HCT116 (cell line): ENCODE results near the gene PPP4R2. TPM values are rescaled to one million over a fixed set of nuclear protein-coding genes. Genes with fewer than 3 reads are reported as not detected.

ENCODE experiments used
- ATAC-seq: fragments of 200-7000 bp; cut with Tn5 transposase; 2 replicates; pipeline ENCODE4 v1.9.1; 2020; ENCODE audit warnings: mild to moderate bottlenecking, moderate library complexity
- BruUV-seq: library from RNA; stranded (reverse); fragments of 400-500 nt; replicated peaks from 2 replicates; lab custom pipeline; 2021; lab: Mats Ljungman, UMichigan
- CTCF ChIA-PET: fragments of 300-600 bp; sonication (Branson Sonifier 250); formaldehyde crosslinking; loops from one replicate; lab custom pipeline; 2021; ENCODE audit warnings: antibody characterized with exemption; lab: Charles Lee
- POLR2A ChIA-PET: fragments of 300-600, 350-600 bp; sonication (Branson Sonifier 250); formaldehyde crosslinking; loops from one replicate; lab custom pipeline; 2021; ENCODE audit warnings: antibody characterized with exemption; lab: Charles Lee
- RAD21 ChIA-PET, 2 experiments: fragments of 300-600 bp; sonication (Branson Sonifier 250); formaldehyde crosslinking; loops; one replicate each; lab custom pipeline; 2023; ENCODE audit warnings: low total read pairs in 2 of 2; ENCODE audit not compliant: uncharacterized antibody in 2 of 2, unreplicated experiment in 2 of 2, low non-redundant PET in 1 of 2; lab: Charles Lee
- DNase-seq: peaks from one replicate; pipeline ENCODE4 v3.0.0-alpha.2; 2010; ENCODE audit warnings: low read depth, low spot score
- H2AFZ ChIP-seq: fragments of 200-600 bp; shearing (Covaris generic), sonication (generic); 2 replicates; pipeline ENCODE4 v1.6.1; 2017; ENCODE audit warnings: low read depth, mixed run types, mixed read lengths, antibody characterized with exemption, low read length; ENCODE audit not compliant: poor library complexity, severe bottlenecking
- H3K27ac ChIP-seq: 2 replicates; pipeline ENCODE4 v1.5.1; 2012; ENCODE audit warnings: low read depth, low read length
- H3K27me3 ChIP-seq: fragments of 200-600 bp; sonication (generic); 2 replicates; pipeline ENCODE4 v1.6.1; 2016; ENCODE audit warnings: mixed run types, low read length, mixed read lengths; ENCODE audit not compliant: insufficient read depth
- H3K36me3 ChIP-seq, 2 experiments: fragments of 200-500 bp in 1 of 2; fragments of 200-600 bp in 1 of 2; sonication (Bioruptor generic) in 1 of 2; sonication (generic) in 1 of 2; 2 replicates each; pipeline versions ENCODE4 v1.5.1 to v1.6.1; 2014 to 2016; ENCODE audit warnings: low read length in 2 of 2, inconsistent platforms in 1 of 2, mixed read lengths in 1 of 2, mixed run types in 1 of 2; ENCODE audit not compliant: insufficient read depth in 2 of 2, control insufficient read depth in 1 of 2
- H3K4me1 ChIP-seq, 2 experiments: fragments of 200-600 bp in 1 of 2; sonication (generic) in 1 of 2; 2 replicates each; pipeline versions ENCODE4 v1.5.1 to v1.6.1; 2012 to 2017; ENCODE audit warnings: low read length in 2 of 2, inconsistent platforms in 1 of 2, mild to moderate bottlenecking in 1 of 2, mixed read lengths in 1 of 2, mixed run types in 1 of 2, moderate library complexity in 1 of 2; ENCODE audit not compliant: insufficient read depth in 2 of 2, control insufficient read depth in 1 of 2
- H3K4me2 ChIP-seq: fragments of 200-600 bp; sonication (generic); 2 replicates; pipeline ENCODE4 v1.6.1; 2017; ENCODE audit warnings: mixed run types, low read length, mixed read lengths
- H3K4me3 ChIP-seq, 2 experiments: fragments of 200-600 bp in 1 of 2; sonication (generic) in 1 of 2; replicated peaks in 1 of 2; 2 replicates each; pipeline ENCODE4 v1.5.1; 2011 to 2016; ENCODE audit warnings: low read length in 2 of 2, control low read depth in 1 of 2, low read depth in 1 of 2, mild to moderate bottlenecking in 1 of 2, mixed read lengths in 1 of 2, mixed run types in 1 of 2
- H3K79me2 ChIP-seq: fragments of 200-600 bp; sonication (generic); 2 replicates; pipeline ENCODE4 v1.6.1; 2017; ENCODE audit warnings: mild to moderate bottlenecking, mixed run types, low read length, moderate library complexity, mixed read lengths; ENCODE audit not compliant: insufficient read depth
- H3K9ac ChIP-seq: fragments of 200-600 bp; sonication (generic); 2 replicates; pipeline ENCODE4 v1.6.1; 2016; ENCODE audit warnings: low read length, mixed read lengths
- H3K9me2 ChIP-seq: fragments of 200-600 bp; sonication (generic), shearing (Covaris generic); 2 replicates; pipeline ENCODE4 v1.6.1; 2017; ENCODE audit warnings: mixed run types, mild to moderate bottlenecking, moderate library complexity; ENCODE audit not compliant: insufficient read depth
- H3K9me3 ChIP-seq, 2 experiments: fragments of 200-500 bp in 1 of 2; fragments of 200-600 bp in 1 of 2; sonication (Bioruptor generic) in 1 of 2; sonication (generic) in 1 of 2; 2 replicates each; pipeline ENCODE4 v1.6.1; 2014 to 2017; ENCODE audit warnings: low read length in 2 of 2, mixed read lengths in 2 of 2, inconsistent platforms in 1 of 2, low read depth in 1 of 2, mild to moderate bottlenecking in 1 of 2, mixed run types in 1 of 2, moderate library complexity in 1 of 2; ENCODE audit not compliant: control insufficient read depth in 1 of 2, insufficient read depth in 1 of 2
- H4K20me1 ChIP-seq: fragments of 200-600 bp; sonication (generic), shearing (Covaris generic); 2 replicates; pipeline ENCODE4 v1.6.1; 2017; ENCODE audit warnings: mixed run types, mild to moderate bottlenecking, moderate library complexity; ENCODE audit not compliant: insufficient read depth
- ATF3 ChIP-seq: IDR thresholded peaks from 2 replicates; pipeline ENCODE4 v1.6.1; 2012
- CBX3 ChIP-seq: IDR thresholded peaks from 2 replicates; pipeline ENCODE4 v1.6.1; 2012; ENCODE audit warnings: low read depth
- CEBPB ChIP-seq: IDR thresholded peaks from 2 replicates; pipeline ENCODE4 v1.6.1; 2012; ENCODE audit warnings: low read depth
- EGR1 ChIP-seq: IDR thresholded peaks from 2 replicates; pipeline ENCODE4 v1.6.1; 2012; ENCODE audit warnings: low read depth
- ELF1 ChIP-seq: IDR thresholded peaks from 2 replicates; pipeline ENCODE4 v1.6.1; 2012; ENCODE audit warnings: low read depth, borderline replicate concordance
- EZH2 ChIP-seq: fragments of 200-600 bp; sonication (generic); IDR thresholded peaks from 2 replicates; pipeline ENCODE4 v1.6.1; 2017; ENCODE audit warnings: antibody characterized with exemption, mixed run types
- FOSL1 ChIP-seq: IDR thresholded peaks from 2 replicates; pipeline ENCODE4 v1.6.1; 2012; ENCODE audit warnings: low read depth
- MAX ChIP-seq: IDR thresholded peaks from 2 replicates; pipeline ENCODE4 v1.6.1; 2012
- POLR2A ChIP-seq: IDR thresholded peaks from 2 replicates; pipeline ENCODE4 v1.7.0; 2011; ENCODE audit warnings: borderline replicate concordance; ENCODE audit not compliant: insufficient read depth, insufficient read length; ENCODE audit errors: extremely low read depth
- POLR2AphosphoS5 ChIP-seq: IDR thresholded peaks from 2 replicates; pipeline ENCODE4 v1.6.1; 2011; ENCODE audit warnings: mild to moderate bottlenecking, low read depth, low read length, moderate library complexity
- REST ChIP-seq: IDR thresholded peaks from 2 replicates; pipeline ENCODE4 v1.6.1; 2012; ENCODE audit warnings: low read depth
- SRF ChIP-seq: IDR thresholded peaks from 2 replicates; pipeline ENCODE4 v1.6.1; 2012; ENCODE audit warnings: low read depth
- ZBTB33 ChIP-seq: IDR thresholded peaks from 2 replicates; pipeline ENCODE4 v1.6.1; 2011; ENCODE audit warnings: mild to moderate bottlenecking, low read length, moderate library complexity; ENCODE audit not compliant: insufficient replicate concordance; ENCODE audit errors: extremely low read depth
- ZFX ChIP-seq: fragments of 450-650 bp; IDR thresholded peaks from 2 replicates; pipeline ENCODE4 v1.6.1; 2017
- ZNF274 ChIP-seq: fragments of 200-500 bp; sonication (Bioruptor generic); IDR thresholded peaks from 2 replicates; pipeline ENCODE4 v1.6.1; 2014; ENCODE audit warnings: mild to moderate bottlenecking, low read depth, low read length, inconsistent platforms
- intact Hi-C: fragments of 100-400 bp; cut with micrococcal nuclease; formaldehyde crosslinking; loops from 2 replicates; pipeline ENCODE4 v1.10.0; 2022
- total RNA-seq: library from RNA; stranded (reverse); gene quantifications from one replicate; pipeline ENCODE4 v1.2.1, GENCODE V29; 2021; ENCODE audit not compliant: unreplicated experiment

Gene PPP4R2
- total RNA-seq, 1 experiment from 2014 or later = 72.5 TPM

- TF ChIP-seq ZBTB33 (no peak), EGR1 (no peak), ZFX (no peak), POLR2A (no peak), ATF3 (no peak)
Observed at GRCh38 chr3:73009008-73009407, 12.4 kb downstream of the PPP4R2 start (continued).

- TF ChIP-seq POLR2A = no peak
- no peak for TF ChIP-seq POLR2AphosphoS5
- TF ChIP-seq EZH2 = no peak
- TF ChIP-seq SRF = no peak
- TF ChIP-seq FOSL1 = no peak
- no peak for TF ChIP-seq CBX3
- TF ChIP-seq ZNF274 = no peak
- TF ChIP-seq ATF3 = no peak
- TF ChIP-seq ELF1 = no peak
- no peak for TF ChIP-seq REST
- no peak for TF ChIP-seq MAX
- TF ChIP-seq CEBPB = no peak
- peaks cover 47% of the 10 kb centered on the region; the same call in 1 of the 2 replicates for H4K20me1 ChIP-seq
- POLR2A ChIA-PET = no interaction called here
- peaks cover 100% of the 10 kb centered on the region for H3K79me2 ChIP-seq
- CTCF ChIA-PET = no interaction called here
- H3K4me3 ChIP-seq = no peak overlapping the region
- intact Hi-C loops = no loop called here
- no peak overlapping the region for H2AFZ ChIP-seq
- DNase-seq = no peak
- H3K36me3 ChIP-seq = peaks cover 8 to 14% of the 10 kb centered on the region in 2 experiments
- H3K4me1 ChIP-seq = no peaks in the 10 kb centered on the region
- H3K27ac ChIP-seq = no peak overlapping the region
- no peaks in the 10 kb centered on the region for H3K9me2 ChIP-seq
- no peaks in the 10 kb centered on the region for H3K27me3 ChIP-seq
- H3K9me3 ChIP-seq = no peaks in the 10 kb centered on the region
- BruUV-seq = no TSS peak
- RAD21 ChIA-PET = no interaction called here
- no peak overlapping the region for H3K9ac ChIP-seq
- no peak overlapping the region for H3K4me2 ChIP-seq
- ATAC-seq = no peak
Observed at GRCh38 chr3:73009750-73010149, 13.1 kb downstream of the PPP4R2 start.
